HG03103 (cell line): Measurements from ENCODE around the gene PHKB.

ENCODE experiments used
- ATAC-seq: cut with Tn5 transposase; IDR thresholded peaks from one replicate; pipeline ENCODE4 v1.9.1; 2021; ENCODE audit warnings: low read depth; ENCODE audit not compliant: unreplicated experiment

PHKB gene

DNA sequence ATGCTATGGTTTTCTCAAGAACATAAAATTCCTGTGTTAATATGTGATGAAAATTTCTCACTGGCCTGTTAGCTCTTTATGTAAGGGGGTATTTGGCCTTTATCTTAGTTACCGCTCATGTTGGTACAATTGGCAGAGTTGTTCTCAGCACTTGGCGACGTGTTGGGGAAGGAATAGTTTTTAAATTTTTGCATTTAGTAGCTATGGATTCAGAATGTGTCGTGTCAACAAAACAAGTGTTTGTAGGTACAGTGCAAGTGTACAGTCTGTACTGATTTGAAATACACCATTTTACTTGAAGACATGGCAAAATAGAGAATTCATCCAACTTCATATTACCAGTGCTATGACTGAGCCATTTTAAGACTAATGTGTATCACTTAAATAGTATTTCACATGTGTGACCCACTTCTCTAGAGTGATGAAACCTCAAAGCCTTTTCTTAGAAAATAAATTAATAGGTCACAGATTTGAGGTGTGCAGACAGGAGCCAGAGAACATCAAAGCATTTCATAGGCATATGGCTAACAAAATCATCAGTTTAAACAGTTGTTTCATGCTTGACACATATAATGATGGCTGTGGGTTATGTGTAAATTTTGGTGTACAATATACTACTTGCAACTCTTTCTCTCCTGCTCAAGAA, 150.8 kb downstream of the PHKB start:
- no peak for ATAC-seq

DNA sequence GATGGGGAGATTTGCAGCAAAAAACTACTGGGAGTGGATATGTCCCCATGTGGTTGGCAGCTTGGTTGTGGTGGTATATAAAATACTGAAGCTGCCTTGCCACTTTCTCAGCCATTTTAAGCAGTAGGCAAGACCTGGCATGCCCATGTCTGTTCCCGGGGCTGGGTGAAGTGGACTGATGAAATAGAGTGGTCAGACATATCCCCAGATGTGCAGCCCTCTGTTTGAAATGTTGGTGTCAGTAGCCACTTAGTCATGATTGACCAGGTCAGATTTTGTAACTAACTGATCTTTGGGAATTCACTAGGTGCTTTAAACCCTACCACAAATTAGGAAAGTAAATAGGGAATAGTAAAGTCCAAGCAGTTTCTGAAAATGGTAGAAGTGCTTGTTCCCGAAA, 151.6 kb downstream of the PHKB start:
- no peak for ATAC-seq

DNA sequence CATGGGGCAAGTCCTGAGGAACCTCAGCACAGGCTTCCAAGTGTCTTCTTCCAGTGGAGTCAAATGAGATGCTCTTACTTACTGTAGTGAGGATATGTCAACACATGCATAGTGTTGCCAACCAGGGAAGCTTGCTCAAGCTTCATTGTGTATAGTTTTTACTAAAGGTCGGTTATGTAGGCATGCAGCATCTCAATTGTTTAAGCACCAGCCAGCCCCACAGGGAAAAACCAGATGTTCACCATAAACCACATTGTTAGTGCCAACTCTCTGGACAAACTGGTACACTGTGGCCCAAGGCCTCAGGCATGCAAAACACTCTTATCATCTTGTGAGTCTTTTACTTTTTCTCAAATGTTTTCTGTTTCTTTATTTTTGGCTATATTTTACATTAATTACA, 152.1 kb downstream of the PHKB start:
- ATAC-seq, result no peak

DNA sequence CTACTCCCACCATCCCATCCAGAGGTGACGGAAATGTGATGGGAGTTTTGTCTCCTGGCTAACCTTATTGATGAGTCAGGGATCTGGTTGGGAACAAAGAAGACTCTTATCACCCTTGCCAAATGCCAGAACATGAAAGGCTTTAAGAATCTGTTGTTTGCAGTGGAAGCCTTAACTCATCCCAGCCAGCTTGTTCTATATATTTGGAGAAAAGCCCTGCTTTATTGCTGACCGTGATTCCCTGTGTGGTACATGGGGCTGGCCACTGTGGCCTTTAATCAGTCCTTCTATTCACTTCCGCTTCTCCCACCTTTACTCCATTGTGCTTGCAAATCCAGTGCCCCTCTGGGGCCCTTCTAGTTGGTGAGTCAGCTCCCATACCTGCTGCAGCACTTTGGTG, 156.6 kb downstream of the PHKB start:
- no peak for ATAC-seq

DNA sequence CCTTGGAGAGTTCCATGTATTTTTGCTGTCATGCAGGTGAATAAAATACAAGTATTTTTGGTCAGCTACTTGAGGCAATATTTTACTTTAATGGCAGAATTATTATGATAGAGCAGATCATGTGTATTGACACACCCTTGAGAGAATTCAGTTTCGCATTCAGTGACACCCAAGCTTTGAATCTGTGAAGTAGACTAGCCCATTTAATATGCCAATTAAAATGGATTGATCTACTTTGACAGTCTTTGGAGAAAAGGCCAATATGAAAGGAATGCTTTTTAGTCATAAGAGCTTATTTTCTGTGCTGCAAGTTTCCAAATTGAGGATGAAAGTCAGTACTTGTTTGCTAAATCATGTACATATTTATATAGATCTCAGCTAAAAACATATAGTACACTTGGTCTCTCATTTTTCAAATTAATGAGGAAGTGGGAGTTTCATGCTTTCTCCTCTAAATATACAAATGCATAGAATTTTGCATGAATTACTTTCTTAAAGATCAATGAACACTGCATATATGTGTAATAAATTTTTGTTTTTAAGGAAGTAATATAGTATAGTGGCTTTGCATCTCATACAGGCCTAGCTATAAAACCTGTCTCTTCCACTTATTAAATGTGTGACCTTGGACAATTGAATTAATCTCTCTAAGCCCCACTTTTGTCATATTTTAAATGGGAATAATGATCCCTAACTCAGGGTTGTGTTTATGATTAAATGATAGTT, 161.5 kb downstream of the PHKB start:
- ATAC-seq, result no peak

DNA sequence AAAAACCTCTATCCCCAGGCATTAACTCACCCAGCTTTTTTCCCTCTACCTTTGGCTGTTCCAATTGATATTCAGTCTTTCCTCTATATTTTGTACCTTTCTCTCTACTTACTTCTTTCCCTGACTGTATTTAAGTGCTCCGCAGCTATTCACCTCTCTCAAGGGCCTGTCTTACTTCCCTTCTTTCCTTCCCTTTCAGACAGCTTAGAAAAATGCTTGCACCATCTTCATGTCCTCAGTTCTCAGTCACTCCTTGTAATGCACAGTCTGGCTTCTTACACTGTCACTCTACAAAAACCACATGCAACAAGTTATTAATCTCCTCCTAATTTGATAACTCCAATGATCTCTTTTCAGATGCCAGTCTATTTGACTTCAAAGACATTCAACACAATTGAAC, 163.4 kb downstream of the PHKB start:
- no peak for ATAC-seq

DNA sequence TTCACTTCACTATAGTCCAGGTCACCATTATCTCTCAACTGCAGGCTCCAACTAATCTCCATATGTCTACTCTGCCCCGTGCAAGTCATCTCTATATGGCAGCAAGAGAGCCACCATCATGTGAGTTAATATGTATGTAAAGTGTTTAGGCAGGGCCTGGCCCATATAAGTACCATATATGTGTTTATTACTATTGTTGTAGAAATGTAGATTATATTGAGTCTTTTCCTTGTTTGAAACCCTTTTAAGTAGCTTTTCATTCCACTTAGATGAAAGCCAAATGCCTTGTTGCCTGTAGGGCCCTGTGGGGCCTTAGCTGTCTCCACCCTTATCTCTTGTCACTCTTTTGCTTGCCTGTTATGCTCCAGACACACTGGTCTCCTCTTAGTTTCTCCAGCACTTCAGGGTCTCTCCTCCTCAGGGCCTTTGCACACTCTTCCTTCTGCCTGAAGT, 164.0 kb downstream of the PHKB start:
- no peak for ATAC-seq

DNA sequence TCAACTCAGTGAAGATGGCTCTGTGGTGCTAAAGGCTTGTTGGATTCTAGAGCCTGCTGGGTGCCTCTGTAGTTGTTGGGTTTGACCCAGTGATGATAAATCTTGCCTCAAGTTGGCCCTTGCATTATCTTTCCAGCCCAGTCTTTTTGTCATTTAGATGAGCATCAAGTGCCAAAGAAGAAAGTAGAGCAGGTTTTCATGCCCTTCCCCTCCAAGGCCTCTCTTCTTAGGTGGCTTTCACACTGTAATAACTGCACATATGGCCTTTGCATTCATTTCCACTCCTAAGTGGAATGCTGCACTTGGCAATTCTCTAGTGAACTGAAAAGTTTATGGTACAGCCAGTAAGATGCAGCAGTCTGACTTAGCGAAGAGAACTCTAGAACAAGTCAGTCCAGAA, 165.1 kb downstream of the PHKB start:
- ATAC-seq, result no peak

DNA sequence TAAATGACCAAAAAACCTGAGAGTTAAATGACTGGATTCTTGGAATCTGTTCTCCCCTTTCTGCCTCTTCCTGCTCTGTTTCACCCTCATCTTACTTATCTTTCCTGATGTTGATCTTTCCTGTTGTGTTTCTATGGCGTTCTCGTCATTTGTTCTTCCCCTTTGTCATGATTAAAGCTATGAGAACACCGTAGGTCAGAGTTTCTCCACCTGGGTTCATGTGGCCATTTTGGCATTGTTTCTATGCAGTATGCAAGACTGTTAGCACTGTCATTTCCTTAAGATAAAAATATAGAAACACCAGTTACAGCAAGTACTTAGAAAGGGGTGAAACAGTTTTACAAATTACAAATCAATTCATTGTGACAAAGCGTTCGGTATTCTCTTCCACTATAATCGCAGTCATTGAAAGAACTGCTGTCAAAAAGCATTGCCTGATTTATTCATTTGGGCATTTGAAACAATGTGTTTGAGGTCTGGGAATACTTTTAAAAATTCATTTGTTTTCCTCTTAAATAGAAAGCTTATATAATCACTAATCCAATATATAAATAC, 166.0 kb downstream of the PHKB start:
- ATAC-seq, result no peak

DNA sequence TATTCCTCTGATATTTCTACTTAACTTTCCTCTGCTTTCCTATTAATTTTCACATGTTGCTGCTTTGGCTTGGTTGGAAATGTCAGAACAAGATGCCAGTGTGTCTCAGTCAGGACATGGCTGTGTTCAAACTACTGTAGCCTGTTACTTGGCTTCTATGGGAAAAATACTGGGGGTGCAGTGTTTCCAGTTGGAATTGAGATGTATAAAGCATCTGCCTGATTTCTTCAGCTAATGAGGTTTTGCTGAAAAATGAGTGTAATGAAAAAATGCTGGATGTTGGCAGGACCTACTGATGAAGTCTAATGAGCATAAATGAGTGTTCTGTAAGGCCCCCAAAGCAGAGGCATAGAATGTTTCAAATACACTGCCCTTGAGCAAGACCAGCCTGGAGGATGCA, 166.6 kb downstream of the PHKB start:
- no peak for ATAC-seq

DNA sequence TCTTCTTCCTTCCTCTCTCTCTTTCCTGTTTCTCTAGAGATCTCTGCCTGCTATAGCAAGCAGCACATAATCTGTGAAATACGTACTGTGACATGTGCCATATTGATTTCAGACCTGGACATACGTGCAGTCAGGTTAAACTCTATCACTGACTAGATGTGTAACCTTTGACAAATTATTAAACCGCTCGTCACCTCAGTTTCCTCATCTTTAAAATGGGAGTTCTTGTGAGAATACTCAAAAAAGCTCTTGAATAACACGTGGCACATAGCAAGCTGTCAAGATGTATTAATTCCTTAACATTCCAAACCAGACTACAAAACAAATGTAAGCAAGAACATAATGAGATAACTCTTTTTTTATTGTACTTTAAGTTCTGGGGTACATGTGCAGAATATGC, 170.0 kb downstream of the PHKB start:
- ATAC-seq, result no peak

DNA sequence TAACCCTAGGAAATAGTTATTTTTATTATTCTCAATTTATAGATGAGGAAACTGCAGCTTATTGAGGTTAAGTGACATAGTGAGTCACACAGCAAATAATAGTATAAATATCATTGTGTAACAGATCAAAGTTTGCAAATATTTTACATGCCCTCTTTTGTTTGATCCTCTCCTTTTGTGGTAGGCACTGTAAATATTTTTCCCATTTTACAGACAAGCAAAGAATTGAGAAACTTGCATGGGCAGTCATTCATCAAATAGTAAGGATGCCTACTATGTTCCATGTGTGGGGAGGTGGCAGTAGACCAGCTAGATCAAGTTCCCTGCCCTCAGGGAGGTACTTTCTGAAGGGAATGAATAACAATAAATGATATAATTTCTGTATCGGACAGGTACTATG, 173.0 kb downstream of the PHKB start:
- no peak for ATAC-seq

DNA sequence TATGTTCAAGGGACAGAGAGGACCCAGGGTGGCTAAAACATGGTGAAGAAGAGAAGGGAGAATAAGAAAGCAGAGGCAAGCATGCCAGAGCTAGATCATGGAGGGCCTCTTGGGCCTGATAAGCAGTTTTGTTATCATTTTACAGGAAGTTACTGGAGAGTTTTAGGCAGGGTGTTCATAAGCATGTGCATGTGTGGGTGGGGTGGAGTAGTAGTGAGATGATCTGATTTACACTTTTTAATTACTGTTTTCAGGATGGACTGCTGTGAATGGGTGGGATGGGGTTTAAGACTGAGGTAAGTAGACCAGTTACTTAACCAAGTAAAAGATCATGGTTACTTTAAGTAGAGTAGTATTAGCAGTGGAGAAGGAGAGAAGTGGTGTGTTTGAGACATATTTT, 173.6 kb downstream of the PHKB start:
- no peak for ATAC-seq

DNA sequence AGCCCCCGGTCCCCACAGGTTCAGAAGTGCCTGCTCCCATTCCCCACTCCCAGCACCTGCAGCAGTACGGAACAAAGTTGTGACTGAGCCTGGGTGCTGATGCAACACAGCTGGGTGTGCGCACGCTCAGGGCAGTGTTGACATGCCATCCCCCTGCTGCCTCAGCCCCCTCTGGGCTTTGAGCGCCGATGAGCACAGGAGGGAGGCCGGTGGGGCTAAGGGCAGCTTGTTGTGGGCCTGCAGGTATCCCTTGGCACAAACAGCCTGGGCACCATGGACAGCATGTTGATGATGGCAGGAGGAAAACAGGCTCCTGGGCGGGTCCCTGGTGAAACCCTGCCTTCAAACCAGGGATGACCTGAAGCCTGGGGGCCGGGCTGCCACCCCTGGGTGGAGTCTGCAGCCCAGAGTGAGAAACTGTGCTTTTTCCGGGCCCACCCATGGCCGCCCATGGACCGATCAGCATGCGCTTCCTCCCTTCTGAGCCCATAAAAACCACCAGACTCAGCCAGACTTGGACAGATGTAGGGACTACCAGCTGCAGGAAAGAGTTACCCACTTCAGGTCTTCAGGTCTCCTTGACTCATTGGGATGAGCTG, 175.5 kb downstream of the PHKB start:
- ATAC-seq, result no peak

DNA sequence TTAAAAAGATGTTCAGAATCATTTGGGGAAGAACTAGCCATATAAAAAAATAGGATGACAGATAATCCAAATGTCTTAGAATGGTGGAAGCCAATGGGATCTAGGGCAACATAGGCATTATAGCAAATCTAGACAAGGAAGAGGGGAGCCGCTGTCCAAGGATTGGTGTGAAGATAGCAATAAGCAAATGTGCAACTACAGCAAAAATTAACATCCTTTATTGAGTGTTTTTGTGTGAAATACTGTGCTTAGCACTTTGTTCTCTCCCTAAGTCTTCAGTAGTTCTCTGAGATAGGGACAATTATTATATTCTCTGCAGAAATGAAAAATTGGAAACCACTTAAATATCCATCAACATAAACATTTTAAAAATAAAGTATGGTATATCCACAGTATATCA, 177.0 kb downstream of the PHKB start:
- ATAC-seq, result no peak

DNA sequence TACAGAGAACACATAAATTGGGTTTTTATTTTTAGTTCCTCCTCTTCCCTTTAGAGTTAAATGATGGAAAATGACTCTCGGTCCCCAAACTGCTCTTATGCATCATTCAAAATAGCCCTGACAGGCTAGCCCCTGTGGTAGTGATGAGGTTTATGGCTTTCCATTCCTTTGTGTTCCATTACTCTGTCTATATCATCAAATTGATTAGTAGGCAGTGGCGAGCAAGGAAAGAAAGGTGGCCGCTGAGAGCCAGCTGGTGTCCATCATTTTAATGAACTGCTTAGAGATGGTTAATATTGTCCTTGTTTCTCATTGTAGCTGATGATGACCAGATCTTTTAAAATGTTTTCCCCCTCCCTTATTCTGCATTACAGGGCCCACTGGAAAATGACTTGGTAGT, 179.5 kb downstream of the PHKB start:
- no peak for ATAC-seq

DNA sequence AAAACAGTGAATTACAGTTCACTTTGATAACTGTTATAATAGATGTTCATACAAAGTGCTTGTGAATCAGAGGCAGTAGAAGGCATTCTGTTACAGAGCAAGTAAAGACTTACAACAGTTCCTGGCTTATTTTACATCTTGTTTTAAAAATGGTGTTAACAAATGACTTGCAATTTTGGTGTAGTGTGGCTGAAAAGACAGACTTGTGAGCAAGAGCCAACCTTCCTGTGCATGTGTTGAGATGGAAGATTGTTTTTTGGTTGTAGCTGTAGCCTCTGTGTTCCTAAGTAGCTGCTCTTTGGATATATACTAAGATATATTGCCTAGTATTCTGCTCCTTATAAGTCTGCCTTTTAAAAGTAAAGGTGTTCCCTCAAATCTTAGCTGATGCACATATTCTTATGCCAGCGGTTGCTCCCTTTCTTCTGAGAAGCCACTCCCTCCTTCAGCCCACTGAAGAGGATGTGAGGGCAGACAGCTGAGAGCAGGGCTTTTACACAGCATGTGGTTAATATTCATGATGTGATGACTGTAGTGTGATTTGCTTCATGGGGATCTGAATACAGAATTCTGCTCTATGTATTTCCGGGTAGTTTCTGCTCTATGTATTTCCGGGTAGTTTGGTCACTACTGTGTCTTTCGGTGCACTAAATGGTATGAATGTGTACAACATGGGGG, 182.3 kb downstream of the PHKB start:
- ATAC-seq, result no peak

DNA sequence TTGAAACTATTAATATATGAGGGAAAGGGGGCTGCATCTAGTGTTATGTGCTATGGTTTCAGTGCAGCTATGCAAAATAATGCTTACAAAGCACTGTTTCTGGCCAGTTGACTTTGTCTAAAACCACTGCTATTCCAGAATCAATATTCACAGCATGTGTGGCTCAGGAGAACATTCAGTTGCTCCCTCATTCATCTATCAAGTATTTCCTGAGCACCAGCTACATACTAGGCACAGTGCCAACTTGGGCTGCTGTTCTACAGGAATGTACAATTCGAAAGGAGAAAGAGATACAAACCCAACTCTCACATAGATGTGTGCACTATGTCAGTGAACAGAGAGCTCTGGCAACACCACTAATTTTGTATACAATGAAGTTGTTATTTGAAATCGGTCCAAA, 183.0 kb downstream of the PHKB start:
- no peak for ATAC-seq

DNA sequence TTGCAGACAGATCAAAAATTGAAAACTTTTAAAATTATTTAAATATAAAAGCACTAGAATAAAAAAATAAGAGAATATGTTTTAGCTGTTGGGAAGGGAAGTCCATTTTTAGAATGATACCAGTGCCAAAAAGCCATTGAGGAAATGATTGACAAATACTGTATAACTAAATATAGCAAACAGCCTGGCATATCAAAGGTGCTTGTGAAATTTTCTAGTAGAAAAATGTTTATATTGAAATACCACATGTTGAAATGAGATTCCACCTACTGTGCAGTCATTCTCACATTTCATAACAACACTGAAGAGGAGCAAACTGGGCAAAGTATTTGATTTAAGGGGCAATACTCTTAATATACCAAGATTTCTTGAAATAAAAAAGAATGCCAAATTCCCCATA, 183.5 kb downstream of the PHKB start:
- no peak for ATAC-seq

DNA sequence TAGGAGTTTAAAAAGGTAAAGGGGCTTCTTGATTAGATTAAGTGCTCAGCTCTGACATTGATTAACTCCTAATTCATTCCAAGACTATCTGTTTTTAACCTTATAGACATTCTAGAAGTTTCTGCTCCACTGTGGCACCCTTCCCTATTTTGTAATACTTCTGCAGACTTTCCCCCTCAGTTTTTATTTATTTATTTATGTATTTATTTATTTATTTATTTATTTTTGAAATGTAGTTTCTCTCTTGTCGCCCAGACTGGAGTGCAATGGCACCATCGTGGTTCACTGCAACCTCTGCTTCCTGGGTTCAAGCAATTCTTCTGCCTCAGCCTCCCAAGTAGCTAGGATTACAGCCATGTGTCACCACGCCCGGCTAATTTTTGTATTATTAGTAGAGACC, 185.8 kb downstream of the PHKB start:
- no peak for ATAC-seq

DNA sequence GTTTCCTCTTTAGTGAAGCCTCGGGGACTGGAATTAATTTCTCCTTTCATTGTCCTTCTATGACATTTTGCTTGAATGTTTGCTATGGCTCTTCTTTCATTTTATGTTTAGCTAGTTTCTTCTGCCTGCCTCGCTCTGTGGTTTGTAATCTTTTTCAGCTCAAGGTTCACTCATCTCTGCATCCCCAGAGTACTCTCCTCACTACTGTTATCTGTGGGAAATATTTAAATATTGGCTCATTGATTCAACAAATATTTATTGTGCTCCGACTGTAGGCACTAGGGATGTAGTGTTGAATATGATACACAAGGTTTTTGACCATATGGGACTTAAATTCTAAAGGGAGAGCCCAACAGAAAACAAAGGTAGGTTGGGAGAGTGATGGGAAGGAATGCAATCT, 195.9 kb downstream of the PHKB start:
- ATAC-seq, result no peak
